Stimulated activated naive CD8-positive, alpha-beta T cell treated with anti-CD3 and anti-CD28 coated beads, Interleukin-15, amount 100 ng/mL, for 72 hours (primary cell): ENCODE data around the gene MRC1.

Experiments used
- ATAC-seq: fragments of 150-1000 bp; cut with Tn5 transposase; 2 replicates; pipeline ENCODE4 v1.10.0; 2021; ENCODE audit warnings: mild to moderate bottlenecking, moderate library complexity
- DNase-seq, 2 donors: peaks; one replicate each; pipeline ENCODE4 v3.0.0; 2021 to 2022
- H3K27ac Mint-ChIP-seq, 2 donors: one replicate each; pipeline ENCODE4 v1.8.0; 2022; ENCODE audit warnings: mild to moderate bottlenecking in 2 of 2, mixed read lengths in 2 of 2, moderate library complexity in 2 of 2
- H3K27me3 Mint-ChIP-seq: one replicate; pipeline ENCODE4 v1.8.0; 2022; ENCODE audit warnings: mixed read lengths
- H3K4me1 Mint-ChIP-seq: one replicate; pipeline ENCODE4 v1.8.0; 2022; ENCODE audit warnings: mild to moderate bottlenecking, mixed read lengths
- H3K4me3 Mint-ChIP-seq, 2 donors: one replicate each; pipeline ENCODE4 v1.8.0; 2022; ENCODE audit warnings: mild to moderate bottlenecking in 2 of 2, mixed read lengths in 2 of 2, moderate library complexity in 1 of 2
- H3K9me3 Mint-ChIP-seq, 2 donors: one replicate each; pipeline ENCODE4 v1.8.0; 2022; ENCODE audit warnings: mixed read lengths in 2 of 2

Gene MRC1

DNA sequence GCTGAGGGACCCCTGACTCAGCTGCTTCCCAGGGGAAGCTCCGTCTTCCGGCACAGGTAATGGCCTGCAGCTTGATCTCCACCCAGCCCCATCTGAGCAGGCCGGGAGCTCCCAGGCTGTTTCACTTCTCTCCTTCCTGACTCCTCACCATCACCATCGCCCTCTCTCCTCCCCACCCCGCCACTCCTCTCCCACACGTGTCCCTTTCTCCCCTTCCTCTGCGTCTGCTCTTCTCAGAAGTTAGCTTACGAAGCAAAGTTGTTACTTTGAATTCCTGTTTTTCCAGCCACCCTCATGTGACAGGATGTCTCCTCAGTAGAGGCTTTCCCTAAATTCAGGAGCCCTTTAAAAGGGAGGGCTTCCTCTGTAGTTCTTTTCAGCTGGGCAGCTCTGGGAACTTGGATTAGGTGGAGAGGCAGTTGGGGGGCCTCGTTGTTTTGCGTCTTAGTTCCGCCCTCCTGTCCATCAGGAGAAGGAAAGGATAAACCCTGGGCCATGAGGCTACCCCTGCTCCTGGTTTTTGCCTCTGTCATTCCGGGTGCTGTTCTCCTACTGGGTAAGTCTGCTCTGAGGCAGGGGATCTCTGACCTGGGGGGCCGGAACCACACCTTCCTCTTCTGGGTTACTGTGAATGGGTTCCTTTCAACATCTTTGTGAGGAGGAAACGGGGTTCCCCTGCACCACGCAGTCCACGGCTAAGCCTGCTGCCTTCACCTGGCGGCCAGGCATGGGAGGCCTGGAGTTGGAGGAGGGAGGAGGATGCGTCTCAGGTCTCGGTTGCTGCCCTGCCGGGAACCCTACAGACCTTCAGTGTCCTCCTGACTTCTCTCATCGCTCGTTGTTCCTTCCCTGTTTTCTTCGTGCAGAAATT, at the start of gene MRC1:
Gene MRC1, plus strand, starts transcription at position 378 of the 871 bp plus-strand sequence. Its CDS starts 118 bp downstream, at position 496.
- DNase-seq, result no peak
- ATAC-seq, result peak; percentile 35
- Mint-ChIP-seq H3K4me1 (peaks cover 30% of the 10 kb centered on the region), H3K27ac (peak within 1 kb of the TSS; percentile 40 to 71), H3K27me3 (peaks cover 55% of the 10 kb centered on the region), H3K9me3 (no peaks in the 10 kb centered on the region), H3K4me3 (peak within 1 kb of the TSS; percentile 35 to 79)

DNA sequence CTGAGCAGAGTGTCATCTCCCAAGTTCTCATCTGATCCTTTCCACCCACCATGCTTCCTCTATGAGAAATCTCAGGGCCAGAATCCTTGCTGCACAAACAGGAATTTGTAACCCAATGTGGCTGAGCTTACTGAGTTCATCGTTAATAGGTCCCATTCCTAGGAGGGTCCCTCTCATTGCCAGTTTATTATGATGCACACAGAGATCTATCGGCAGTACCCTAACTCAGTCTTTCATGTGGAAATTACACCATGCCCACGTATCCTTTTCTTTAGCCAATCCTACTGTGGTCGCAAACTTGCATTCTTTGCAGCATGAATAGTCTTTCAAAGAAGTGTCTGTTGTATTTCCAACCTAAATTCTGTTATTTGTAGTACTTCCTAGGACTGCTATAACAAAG, 45.0 kb upstream of the MRC1 start:
- Mint-ChIP-seq H3K27ac (no peak overlapping the region), H3K4me3 (no peak overlapping the region), H3K4me1 (no peaks in the 10 kb centered on the region), H3K27me3 (no peaks in the 10 kb centered on the region), H3K9me3 (no peaks in the 10 kb centered on the region)
- DNase-seq, result no peak
- no peak for ATAC-seq

DNA sequence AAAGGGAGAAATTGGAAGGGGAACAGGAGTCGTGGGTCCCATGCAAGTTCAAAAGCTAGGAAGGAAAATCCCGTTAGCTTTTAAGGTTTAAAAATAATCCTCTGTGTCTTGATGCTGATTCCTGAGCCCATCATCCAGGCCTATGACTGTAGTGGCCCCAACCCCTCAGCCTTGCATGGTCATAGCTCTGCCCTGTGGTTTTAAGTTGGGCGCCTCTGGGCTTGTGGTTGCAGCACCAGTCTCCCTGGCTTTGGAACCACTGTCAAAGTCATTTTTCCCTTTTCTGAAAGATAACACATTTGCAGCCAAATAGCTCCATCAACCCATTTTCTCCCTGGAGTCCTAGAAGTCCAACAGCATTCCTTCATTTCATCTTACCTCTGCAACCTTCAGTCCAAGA, 43.5 kb upstream of the MRC1 start:
- no peak for ATAC-seq
- Mint-ChIP-seq H3K4me1 (no peaks in the 10 kb centered on the region), H3K27ac (no peak overlapping the region), H3K9me3 (no peaks in the 10 kb centered on the region), H3K4me3 (no peak overlapping the region), H3K27me3 (no peaks in the 10 kb centered on the region)
- no peak for DNase-seq

DNA sequence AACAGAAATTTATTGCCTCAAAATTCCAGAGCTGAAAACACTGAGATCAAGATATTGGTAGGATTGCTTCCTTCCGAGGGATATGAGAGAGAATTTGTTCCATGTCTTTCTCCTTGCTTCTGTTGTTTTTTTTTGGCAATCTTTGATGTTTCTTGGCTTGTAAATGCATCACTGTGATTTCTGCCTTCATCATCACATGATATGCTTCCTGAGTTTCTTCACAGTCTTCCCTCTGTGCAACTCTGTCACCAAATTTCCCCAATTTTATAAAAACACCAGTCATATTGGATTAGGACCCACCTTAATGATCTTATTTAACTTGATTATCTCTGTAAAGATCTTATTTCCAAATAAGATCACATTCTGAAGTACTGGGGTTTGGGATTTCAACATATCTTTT, 42.4 kb upstream of the MRC1 start:
- H3K27me3 Mint-ChIP-seq, result no peaks in the 10 kb centered on the region
- no peak for ATAC-seq
- H3K4me1 Mint-ChIP-seq, result no peaks in the 10 kb centered on the region
- no peak for DNase-seq
- H3K27ac Mint-ChIP-seq, result no peak overlapping the region
- H3K9me3 Mint-ChIP-seq, result no peaks in the 10 kb centered on the region
- no peak overlapping the region for H3K4me3 Mint-ChIP-seq

DNA sequence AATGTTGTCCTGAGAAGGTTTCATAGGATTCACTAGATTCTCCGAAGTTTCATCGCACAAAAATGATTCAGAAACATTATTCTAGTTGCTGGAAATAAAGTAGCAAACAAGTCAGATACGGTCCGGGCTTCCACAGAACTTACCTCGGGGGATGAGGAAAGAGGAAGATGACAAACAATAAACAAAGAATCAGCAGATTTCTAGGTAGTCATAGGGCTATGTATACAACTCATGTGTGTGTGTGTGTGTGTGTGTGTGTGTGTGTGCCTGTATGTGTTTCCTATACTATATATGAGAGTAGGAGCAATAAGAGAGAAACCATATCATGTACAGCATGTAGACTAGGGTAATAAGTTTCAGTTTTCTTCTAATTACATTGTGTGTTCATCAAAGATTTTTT, 40.7 kb upstream of the MRC1 start:
- H3K9me3 Mint-ChIP-seq, result no peaks in the 10 kb centered on the region
- H3K4me3 Mint-ChIP-seq, result no peak overlapping the region
- H3K27ac Mint-ChIP-seq, result no peak overlapping the region
- DNase-seq, result no peak
- H3K27me3 Mint-ChIP-seq, result no peaks in the 10 kb centered on the region
- ATAC-seq, result no peak
- H3K4me1 Mint-ChIP-seq, result no peaks in the 10 kb centered on the region

DNA sequence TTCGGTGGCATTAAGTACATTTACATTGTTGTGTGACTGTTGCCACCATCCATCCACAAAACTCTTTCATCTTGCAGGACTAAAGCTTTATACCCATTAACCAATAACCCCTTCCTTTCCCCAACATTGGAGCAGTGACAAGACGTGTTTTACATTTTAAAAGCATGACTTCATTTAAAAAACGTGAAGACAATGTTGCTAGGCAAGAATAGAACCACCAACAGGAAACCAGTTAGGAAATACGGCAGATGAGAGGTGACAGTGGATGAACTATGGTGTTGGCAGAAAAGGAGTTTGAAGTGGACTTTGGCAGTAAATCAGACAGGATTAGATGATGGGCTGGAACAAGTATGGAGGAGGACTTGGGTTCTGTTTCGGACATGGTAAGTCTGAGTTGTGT, 40.2 kb upstream of the MRC1 start:
- Mint-ChIP-seq H3K27ac (no peak overlapping the region), H3K4me3 (no peak overlapping the region)
- no peak for DNase-seq

DNA sequence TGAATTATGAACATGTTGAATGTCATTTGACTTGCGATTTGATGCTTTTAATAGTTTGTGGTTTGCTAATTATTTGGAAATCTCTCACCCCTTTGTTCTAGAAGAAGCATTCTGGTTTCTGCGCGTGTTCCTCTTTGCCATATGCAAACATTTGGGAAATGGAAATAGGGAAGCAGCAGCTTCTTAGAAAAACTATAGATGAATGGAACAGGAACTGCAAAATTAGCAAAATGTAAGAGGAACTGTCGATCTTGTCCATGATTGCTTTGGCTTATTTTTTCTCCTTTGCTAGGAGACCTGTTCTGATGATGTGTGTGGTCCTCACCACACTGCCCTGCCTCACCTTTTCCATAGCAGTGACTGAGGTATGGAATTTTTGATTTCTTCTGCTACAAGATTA, 38.1 kb upstream of the MRC1 start:
- H3K4me3 Mint-ChIP-seq, result no peak overlapping the region
- ATAC-seq (no peak), DNase-seq (no peak)
- no peaks in the 10 kb centered on the region for H3K4me1 Mint-ChIP-seq
- H3K9me3 Mint-ChIP-seq, result no peaks in the 10 kb centered on the region
- H3K27ac Mint-ChIP-seq, result no peak overlapping the region
- no peaks in the 10 kb centered on the region for H3K27me3 Mint-ChIP-seq

More for the DNA sequence above, 40.2 kb upstream of the MRC1 start:
- no peak for ATAC-seq
- Mint-ChIP-seq H3K4me1 (no peaks in the 10 kb centered on the region), H3K9me3 (no peaks in the 10 kb centered on the region), H3K27me3 (no peaks in the 10 kb centered on the region)

DNA sequence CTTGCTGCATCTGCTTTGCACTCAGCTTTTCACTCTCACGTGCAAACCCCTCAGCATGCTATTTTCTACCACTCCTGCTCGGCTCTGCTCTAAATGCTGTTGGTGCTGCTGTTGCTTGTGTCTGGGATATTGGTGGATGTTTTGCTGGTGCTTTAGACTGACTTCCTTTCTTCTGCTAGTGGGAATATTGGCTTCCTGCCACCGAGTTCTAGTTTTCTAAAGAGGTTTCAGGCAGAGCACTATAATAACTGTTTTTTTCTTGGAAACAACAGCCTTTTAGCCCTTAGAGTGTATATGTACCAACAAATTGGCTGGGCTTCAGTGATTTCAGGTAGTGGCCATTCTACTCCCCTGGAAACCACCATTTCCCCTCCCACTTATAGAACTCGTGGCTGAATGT, 29.4 kb upstream of the MRC1 start:
- DNase-seq (no peak), ATAC-seq (no peak)
- Mint-ChIP-seq H3K4me1 (no peaks in the 10 kb centered on the region), H3K27me3 (no peaks in the 10 kb centered on the region), H3K27ac (no peak overlapping the region), H3K4me3 (no peak overlapping the region), H3K9me3 (no peaks in the 10 kb centered on the region)

DNA sequence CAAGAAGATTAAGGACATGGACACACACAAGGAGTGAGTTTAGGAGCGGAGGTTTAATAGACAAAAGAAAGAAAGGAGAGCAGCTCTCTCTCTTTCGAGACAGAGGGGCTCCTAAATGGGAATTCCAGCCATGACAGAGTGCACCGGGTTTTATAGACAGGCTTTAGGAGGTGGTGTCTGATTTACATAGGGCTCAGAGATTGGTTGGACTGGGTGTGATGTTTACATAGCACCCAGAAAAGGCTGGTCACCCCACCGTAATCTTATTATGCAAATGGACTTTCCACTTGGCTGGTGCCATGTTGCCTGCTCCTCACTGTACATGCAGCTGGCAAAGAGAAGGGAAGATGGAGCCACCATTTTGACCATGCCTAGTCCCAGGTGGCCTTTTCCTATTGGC, 28.4 kb upstream of the MRC1 start:
- DNase-seq (no peak), ATAC-seq (no peak)
- H3K4me1 Mint-ChIP-seq, result no peaks in the 10 kb centered on the region
- no peak overlapping the region for H3K4me3 Mint-ChIP-seq
- H3K9me3 Mint-ChIP-seq, result no peaks in the 10 kb centered on the region
- H3K27ac Mint-ChIP-seq, result no peak overlapping the region
- H3K27me3 Mint-ChIP-seq, result no peaks in the 10 kb centered on the region

DNA sequence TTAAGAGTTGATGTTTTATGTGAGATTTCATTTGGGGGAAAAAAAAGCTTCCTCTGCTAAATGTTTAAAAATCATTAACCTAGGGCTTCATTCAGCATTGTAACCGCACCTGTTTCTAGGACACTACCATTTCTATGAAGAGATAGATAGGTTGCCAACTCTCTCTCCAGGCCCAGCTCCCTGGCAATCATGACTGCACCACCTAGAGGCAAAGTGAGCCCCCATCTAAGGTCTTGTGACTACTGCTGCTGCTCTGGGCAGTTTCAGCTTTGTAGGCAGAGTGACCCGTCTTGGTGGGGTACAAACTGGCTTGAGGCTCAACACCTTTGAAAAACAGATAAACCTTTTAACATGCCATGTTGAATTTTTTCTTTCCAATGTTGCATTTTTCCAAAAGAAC, 27.3 kb upstream of the MRC1 start:
- H3K27me3 Mint-ChIP-seq, result no peaks in the 10 kb centered on the region
- no peak for DNase-seq
- H3K9me3 Mint-ChIP-seq, result no peaks in the 10 kb centered on the region
- no peak overlapping the region for H3K4me3 Mint-ChIP-seq
- ATAC-seq, result no peak
- H3K27ac Mint-ChIP-seq, result no peak overlapping the region
- H3K4me1 Mint-ChIP-seq, result no peaks in the 10 kb centered on the region

DNA sequence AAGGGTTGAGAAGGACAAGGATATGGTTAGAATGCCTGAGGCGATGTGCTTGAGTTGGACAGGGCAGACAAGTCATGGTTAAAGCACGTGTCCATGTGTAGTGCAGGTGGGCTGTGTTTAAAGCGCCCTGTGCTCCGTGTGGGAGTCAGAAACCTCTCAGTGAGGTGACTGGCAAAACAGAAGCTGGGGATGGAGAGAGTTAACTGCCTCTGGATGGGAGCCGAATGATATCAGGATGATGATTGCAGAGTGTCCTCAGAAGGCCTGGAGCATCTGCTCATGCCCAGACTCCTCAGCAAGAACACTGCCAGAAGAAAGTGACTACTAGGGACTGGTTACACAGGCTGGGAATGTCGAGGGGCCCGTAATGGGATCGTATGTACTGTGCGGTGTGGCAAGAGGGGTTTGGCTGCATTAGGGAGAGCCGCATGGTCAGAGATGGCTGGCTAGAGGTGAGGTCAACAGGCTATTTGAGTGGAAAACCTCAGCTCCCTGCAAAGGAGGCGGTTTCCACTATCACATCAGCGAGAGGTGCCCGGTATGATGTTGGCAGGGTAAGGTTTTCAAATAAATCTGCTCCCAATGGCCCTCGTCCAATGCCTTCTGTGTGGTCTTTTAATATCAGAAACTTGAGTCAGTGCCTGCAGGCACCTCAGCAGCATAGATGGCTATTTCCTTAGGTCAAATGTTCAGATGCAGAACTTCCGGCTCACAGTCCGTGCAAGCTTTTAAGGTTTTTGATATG, 26.1 kb upstream of the MRC1 start:
- Mint-ChIP-seq H3K9me3 (no peaks in the 10 kb centered on the region), H3K27ac (peak overlapping the region in 1 of 2 donors; percentile 12), H3K27me3 (no peaks in the 10 kb centered on the region), H3K4me1 (no peaks in the 10 kb centered on the region), H3K4me3 (no peak overlapping the region)
- ATAC-seq, result no peak
- DNase-seq, result no peak

DNA sequence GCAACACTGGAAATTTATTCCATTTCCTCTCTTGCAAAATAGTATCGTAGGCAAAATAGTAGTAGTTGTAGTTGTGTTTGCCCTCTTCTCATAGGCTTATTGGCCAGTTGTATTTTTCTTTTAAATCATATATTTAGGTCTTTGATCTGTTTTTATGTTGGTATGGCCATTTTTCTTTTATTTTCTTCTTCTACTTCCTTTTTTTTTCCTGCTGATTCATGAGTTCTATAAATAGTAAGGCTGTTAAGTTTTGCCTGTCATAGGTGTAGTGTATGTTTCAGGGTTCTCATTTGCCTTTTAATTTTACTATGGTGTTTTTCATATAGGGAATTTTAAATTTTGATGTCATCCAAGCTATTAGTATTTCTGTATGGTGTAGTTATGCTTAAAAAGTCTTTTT, 25.4 kb upstream of the MRC1 start:
- DNase-seq (no peak), ATAC-seq (no peak)
- Mint-ChIP-seq H3K4me3 (no peak overlapping the region), H3K27ac (no peak overlapping the region), H3K27me3 (no peaks in the 10 kb centered on the region), H3K4me1 (no peaks in the 10 kb centered on the region), H3K9me3 (no peaks in the 10 kb centered on the region)

DNA sequence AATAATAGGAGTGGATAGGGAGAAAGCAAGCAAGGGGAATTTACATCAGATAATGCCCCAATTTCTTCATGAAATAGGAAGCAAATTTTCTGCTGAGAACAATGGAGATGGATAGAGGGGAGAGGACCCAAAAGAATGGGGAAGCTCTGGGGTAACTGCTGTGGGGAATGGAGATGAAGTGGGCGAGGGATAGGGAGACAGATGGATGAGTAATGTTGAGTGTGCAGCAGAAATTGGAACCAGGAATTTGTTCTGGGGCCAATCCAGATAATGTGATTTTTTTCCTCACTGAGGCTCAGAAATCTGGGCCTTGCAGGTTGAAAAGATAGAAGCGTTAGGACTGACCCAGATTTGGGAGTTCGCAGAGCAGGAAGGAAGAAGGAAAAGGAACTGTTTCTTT, 24.5 kb upstream of the MRC1 start:
- no peaks in the 10 kb centered on the region for H3K4me1 Mint-ChIP-seq

DNA sequence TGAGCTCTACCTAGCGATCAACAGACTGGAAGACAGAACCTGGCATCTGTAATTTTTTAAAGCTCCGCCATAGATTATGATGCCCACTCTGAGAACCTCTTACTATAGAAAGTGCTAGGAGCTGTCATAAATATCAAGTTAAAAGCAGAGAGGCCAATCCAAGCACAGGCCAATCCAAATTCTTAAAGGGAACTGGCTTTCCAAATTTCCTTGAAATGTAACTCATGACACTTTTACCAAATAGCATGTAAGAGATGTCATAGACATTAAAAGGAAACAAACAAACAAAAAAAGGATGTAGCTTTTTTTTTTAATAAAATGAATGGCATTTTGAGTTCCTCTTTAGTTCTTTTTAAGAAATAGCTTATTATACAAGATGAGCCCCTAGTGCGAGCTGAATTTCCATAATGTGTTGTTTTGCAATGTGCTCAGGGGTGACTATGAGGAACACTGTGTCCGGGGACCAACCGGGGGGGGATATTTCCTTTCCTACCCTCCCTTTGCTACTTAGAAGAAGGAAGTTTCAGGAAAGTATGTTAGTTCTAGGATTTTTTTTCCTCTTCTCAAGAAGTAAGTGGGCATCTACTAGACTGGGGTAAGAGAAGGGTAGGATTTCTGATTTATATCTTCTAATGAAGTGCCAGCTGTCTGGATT, 23.7 kb upstream of the MRC1 start:
- no peak overlapping the region for H3K27ac Mint-ChIP-seq
- no peaks in the 10 kb centered on the region for H3K27me3 Mint-ChIP-seq
- no peaks in the 10 kb centered on the region for H3K9me3 Mint-ChIP-seq
- H3K4me1 Mint-ChIP-seq, result no peaks in the 10 kb centered on the region
- DNase-seq (no peak), ATAC-seq (no peak)
- H3K4me3 Mint-ChIP-seq, result no peak overlapping the region

More for the DNA sequence above, 24.5 kb upstream of the MRC1 start:
- no peak for DNase-seq
- Mint-ChIP-seq H3K27me3 (no peaks in the 10 kb centered on the region), H3K27ac (no peak overlapping the region), H3K4me3 (no peak overlapping the region), H3K9me3 (no peaks in the 10 kb centered on the region)
- ATAC-seq, result no peak

DNA sequence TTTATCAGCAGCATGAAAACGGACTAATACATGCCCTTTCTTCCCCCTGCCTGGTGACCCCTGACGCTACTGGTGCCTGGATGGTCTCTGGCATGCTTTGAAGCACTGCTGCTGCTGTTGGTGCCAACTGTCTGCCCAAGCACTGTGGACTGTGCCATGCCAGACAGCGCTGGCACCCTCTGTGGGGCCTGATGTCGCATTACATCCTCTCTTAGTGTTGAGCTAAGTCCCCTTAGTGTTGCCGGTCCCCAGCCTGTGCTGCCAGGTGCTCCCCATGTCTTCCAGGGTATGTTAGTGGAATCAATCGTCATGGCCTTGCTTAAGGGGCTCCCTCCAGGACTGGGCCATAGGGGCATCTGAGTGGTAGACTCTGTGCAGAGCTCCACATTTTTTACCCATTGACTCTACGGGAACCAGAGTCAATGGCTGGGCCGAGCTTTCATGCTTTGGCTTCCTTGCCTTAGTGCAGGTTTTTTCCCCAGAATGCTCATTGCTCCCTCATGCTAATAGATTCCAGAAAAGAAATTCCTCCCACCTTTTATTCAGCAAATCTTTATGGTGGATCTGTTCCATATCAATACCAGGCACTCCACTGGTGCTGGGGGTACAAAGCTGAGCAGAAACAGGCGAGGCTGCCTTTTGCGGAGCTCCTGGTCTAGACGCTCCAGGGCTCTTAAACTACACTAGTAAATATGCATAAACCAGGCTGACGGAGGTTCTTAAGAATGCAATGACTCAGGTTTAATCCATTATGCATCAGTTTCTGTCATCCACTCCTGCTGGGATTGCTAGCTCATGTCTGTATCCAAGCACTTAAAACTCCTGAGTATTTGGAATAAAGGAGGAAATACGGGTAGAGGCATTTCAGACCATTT, 21.8 kb upstream of the MRC1 start:
- DNase-seq, result no peak
- no peaks in the 10 kb centered on the region for H3K4me1 Mint-ChIP-seq
- no peak overlapping the region for H3K27ac Mint-ChIP-seq
- H3K9me3 Mint-ChIP-seq, result no peaks in the 10 kb centered on the region
- no peaks in the 10 kb centered on the region for H3K27me3 Mint-ChIP-seq
- no peak for ATAC-seq
- no peak overlapping the region for H3K4me3 Mint-ChIP-seq
